Right lung (tissue), 10 donors: ENCODE results near the gene RIBC1. TPM values are rescaled to one million over a fixed set of nuclear protein-coding genes. Genes with fewer than 3 reads are reported as not detected.
"Not testable (repeated sequence)": the region's sequence is repeated elsewhere in the genome, so short reads cannot be mapped to it uniquely, and the experiment has no call there.

ENCODE experiments used
- DNase-seq, 2 donors: peaks; one replicate each; pipeline ENCODE4 v3.0.0-alpha.2; 2013
- long read RNA-seq, 8 donors: transcript quantifications; one replicate each; lab custom pipeline, GENCODE V29; 2026
- polyA plus RNA-seq, 5 donors: library from polyadenylated mRNA; unstranded; fragments of 120-200 nt; gene quantifications; one replicate each; pipeline versions ENCODE4 v1.2.1 to v1.2.3, GENCODE V29; 2013; ENCODE audit warnings: inconsistent platforms in 1 of 5, low replicate concordance in 1 of 5; ENCODE audit not compliant: insufficient read length in 5 of 5, insufficient read depth in 1 of 5

Gene RIBC1
- 1 to 10 TPM; 3.1 to 6.2 (median 5.6) TPM for polyA plus RNA-seq
- long read RNA-seq, donor 1, partial matches to known transcripts = 0 of 1 reads
- long read RNA-seq, donor 1, other reads (novel, unspliced or antisense) = 0 of 1 reads
- long read RNA-seq, donor 2, partial matches to known transcripts = 0 of 1 reads
- long read RNA-seq, donor 2, other reads (novel, unspliced or antisense) = 0 of 1 reads
- long read RNA-seq, donor 3, partial matches to known transcripts = 46 of 122 reads
- long read RNA-seq, donor 3, other reads (novel, unspliced or antisense) = 74 of 122 reads
- long read RNA-seq, donor 4, partial matches to known transcripts = 0 of 1 reads
- long read RNA-seq, donor 4, other reads (novel, unspliced or antisense) = 0 of 1 reads
- long read RNA-seq, donor 5, partial matches to known transcripts = 0 of 1 reads
- long read RNA-seq, donor 5, other reads (novel, unspliced or antisense) = 0 of 1 reads
- long read RNA-seq, donor 6, partial matches to known transcripts = 0 of 21 reads
- long read RNA-seq, donor 6, other reads (novel, unspliced or antisense) = 17 of 21 reads
- long read RNA-seq, donor 7 = 0 reads
- long read RNA-seq, donor 8 = 0 reads

DNA sequence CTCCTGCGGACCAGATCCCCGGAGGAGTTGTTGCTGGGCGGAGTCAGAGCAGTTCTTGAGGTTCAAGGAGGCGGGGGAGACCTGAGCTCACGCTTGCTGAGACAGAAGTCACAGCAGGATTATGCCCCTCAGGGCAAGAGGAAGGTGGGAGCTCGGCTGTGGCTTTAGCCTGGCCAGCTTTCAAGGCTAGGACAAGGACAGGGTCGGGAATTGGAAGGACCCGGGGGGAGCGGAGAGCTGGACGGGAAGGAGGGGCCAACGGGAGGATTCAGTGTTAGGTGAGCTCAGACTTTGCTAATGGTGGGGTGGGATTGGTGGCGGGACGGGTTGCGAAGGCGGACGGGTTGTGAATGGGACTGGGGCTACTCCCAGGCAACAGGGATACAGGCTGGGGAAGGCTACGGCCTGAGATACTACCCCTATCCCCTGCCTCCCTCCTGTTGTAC, at the start of gene RIBC1:
Gene RIBC1 (plus strand): TSS at position 13 of the 446 bp plus-strand sequence. CDS start 3,404 bp downstream, outside the sequence.
- no peak for DNase-seq

DNA sequence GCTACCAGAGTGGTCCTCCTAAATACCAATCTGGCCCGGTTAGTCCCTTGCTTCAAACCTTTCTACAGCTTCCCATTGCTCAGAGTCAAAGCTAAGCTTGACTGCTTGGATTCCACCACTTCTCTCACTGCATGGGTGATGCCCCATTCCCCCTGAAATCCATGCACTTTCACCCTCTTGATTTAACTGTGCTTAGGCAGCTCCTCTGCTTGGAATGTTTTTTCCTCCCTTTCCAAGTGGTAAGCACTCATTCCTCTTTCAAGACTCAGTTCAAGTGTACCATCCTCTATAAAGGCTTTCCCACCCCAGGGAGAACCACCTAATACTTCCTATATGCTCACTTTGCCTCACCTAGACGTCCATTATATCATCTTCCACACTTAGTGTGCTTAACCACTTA, 49.4 kb upstream of the RIBC1 start:
- no peak for DNase-seq

DNA sequence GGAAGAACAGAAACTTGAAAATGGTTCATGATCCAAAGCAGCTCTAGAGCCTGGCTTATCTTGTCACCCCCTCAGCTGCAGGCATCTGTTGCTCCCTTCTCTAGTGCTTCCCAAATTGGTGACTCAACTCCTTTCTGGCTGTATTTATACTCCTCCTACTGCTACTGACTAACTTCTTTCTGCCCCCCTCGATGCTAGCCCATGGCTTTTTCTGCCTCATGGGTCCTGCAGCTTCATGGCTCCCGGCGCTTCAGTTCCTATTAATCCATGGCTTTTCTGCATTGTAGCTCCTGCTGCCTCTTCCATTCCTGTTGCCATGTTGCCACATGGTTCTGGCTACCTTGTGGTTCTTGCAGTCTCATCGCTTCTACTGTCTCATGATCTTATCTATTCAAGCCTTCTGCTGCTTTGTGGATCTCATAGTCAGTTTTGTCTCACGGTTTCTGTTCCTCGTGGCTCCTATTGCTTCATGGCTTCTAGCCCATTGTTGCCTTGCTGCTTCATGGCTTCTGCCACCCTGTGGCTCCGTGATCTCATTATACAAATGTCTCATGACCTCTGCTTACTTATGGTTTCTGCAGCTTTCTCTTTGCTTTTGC, 48.4 kb upstream of the RIBC1 start:
- no peak for DNase-seq

DNA sequence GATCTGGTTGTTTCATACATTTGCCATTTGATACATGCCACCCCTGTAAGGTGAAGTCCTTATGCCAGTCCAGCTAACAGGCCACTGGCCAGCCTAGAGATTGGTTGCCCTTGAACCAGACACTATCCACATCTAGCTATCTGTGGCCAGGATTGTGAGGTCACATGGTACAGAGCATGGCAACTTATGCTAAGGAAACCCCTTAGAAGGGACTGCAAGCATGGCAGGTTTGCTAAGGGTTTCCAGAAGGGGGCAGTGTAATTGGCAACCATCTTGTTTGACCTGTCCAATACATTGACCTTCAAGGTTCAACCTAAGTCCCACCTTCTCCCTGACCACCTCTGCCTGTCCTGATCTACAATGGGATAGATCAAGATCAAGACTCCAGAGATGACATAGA, 47.8 kb upstream of the RIBC1 start:
- DNase-seq = no peak

DNA sequence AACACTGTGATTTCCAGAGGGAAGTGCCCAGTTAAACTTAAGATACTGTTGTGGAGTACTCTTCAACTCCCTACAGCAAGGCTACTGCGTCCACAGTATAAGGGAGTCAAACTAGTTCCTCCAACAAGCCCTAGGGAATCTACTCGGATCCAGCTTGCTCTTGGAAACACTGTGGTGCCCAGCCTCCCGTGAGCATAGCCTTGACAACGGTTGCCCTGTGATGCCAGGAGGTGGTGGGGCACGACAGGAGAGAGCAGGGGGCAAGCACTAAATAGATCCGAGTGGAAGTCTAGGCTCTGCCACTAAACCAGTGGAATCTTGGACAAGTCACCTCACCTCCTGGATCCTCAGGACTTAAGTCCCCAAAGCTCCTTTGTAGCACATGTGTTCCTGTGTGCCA, 45.8 kb upstream of the RIBC1 start:
- DNase-seq = no peak

DNA sequence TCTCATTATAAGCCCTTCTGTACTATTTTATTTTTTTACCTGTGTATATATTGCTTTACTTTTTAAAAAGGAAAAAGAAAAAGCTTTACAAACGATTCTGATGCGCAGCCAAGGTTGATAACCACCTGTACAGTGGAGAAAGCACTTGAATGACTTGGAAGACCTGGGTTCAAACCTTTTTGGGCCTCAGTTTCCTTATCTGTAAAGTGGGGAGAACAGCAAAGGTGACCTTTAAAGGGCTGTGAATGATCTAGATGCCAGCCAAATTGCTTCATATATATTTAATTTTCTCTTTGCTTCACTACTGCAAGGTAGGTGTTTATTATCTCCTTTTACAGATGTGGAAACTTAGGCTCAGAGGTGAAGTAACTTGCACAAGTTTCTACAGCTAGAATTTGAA, 45.2 kb upstream of the RIBC1 start:
- no peak for DNase-seq

- no peak for DNase-seq
Observed at GRCh38 chrX:53379008-53379710, 43.5 kb upstream of the RIBC1 start.

DNA sequence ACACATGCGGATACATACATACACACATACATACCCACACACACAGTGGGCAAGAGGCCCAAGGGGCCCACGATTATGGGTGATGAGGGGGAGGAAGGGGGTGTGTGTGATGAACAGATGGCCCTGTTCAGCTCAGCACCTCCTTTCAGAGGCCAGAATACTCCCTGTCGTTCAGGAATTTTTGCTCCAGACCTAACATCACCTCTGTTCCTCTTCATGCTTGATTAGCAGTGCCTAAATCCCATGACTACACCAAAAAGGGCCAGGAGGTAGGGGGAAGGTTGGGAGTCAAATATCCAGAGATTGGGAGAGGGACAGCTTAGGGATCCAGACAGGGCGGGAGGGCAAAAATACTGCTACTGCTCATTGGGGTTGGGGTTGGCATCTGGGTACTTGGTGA, 42.9 kb upstream of the RIBC1 start:
- no peak for DNase-seq

GRCh38 chrX:53383376-53384076, 39.1 kb upstream of the RIBC1 start:
- DNase-seq = no peak

- DNase-seq = no peak
Observed at GRCh38 chrX:53395605-53396298, 26.9 kb upstream of the RIBC1 start.

DNA sequence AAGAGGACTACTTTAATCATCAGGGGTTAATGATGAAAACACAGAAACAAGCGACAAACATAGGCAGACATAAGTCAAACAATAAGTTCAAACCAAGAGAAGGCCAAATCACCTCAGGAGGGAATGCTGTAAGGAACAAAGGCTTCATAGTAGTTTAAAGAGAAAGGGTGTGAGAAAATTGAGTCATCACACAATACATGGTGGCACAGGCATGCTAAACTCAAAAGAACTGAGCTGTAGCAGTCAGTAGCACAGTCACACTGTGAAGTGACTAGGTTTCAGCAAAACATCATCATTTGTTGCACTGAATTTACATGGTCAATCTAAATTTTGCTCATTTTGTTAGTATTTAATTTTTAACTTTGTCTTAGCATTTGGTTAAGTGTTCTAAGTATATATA, 24.5 kb upstream of the RIBC1 start:
- no peak for DNase-seq

GRCh38 chrX:53403535-53403934, 19.1 kb upstream of the RIBC1 start:
- no peak for DNase-seq

DNA sequence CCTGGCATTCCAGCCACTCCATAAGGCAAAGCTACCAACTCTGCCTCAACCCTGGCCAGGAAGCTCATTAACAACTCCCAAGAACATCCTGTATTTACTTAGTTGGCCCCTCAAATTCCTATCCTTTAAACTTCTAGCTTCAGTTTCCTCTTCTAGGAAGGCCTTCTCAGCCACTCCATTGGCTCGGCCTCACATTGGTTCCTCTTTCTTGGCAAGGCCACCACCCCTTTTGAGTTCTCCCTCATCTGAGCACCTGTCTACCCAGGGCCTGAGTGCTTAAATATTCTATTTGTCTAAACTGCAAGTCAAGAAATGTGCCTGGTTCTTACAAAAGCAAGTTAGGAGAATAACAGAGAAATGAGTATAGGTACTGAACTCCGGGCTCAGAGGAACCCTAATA, 10.2 kb upstream of the RIBC1 start:
- no peak for DNase-seq

DNA sequence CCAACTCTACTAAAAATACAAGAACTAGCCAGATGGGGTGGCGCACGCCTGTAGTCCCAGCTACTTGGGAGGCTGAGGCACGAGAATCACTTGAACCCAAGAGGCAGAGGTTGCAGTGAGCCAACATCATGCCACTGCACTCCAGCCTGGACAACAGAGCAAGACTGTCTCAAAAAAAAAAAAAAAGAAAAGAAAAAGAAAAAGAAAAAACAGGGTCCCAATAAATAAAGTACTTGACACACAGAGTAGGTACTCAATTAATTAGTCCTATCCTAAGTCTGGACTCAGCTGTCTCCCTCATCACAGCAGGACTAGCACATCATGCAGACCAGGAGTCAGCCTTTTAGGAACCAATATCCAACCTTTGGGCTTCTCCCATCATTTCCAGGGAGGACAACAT, 2.3 kb upstream of the RIBC1 start:
- DNase-seq = not testable (repeated sequence)

- no peak for DNase-seq
Observed at GRCh38 chrX:53421125-53421524, 1.5 kb upstream of the RIBC1 start.

DNA sequence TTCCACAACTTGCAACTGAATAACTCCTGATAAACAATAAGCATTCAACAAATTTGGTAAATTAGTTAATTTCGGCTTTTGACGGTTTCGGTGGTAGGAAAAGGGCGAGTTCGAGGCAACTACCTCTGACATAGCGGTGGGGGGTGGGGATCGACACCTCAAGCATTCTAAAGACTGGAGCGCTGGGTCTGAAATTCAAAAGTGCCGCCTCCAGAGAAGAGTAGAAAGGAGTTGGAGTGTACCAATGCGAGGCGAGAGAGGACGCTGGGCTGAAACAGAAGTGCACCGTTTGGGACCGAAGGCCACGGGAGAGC, 944 bp upstream of the RIBC1 start:
- no peak for DNase-seq

DNA sequence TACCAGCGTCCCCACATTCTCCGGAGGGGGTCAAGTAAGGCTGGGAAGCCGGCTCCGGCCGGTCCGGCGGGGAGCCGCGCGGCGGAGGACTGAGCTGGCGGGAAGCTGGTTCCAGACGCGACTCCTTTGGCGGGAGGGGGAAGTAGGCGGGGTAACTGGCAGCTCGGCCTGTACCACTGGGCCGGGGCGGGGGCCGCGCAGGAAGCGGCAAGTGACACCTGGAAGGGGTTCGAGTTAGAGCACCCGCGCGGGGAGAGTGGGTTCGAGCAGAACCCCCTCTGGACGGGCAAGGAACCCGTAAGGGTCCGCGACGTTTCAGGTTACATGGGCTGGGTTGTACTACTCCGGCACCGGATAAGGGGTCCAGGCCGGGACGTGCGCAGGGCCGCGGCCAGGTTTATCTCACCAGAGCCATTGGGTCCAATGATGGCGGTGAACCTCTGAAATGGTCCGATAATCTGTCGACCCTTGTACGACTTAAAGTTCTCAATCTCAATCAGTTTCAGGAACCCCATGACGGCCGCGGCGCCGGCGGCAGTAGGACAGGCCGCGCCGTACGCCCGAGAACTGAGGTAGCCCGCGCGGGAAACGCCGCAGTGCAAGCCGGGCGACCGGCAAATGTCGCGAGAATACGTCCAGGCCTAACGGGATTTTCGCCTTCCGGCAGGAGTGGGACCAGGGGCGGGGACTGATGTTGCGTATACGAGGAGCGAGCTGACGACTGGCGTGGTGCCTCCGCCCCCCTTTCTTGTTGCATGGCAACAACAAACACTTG, 400 bp upstream of the RIBC1 start, which contains the start of gene SMC1A:
Gene SMC1A (minus strand): TSS at position 569 of the 775 bp plus-strand sequence. CDS start 54 bp downstream, at position 515.
- DNase-seq = peak; percentile 99

- no peak for DNase-seq
Observed at GRCh38 chrX:53429755-53430154, 7.1 kb downstream of the RIBC1 start.

GRCh38 chrX:53430231-53430630, 7.6 kb downstream of the RIBC1 start:
- DNase-seq = no peak
